Mononuclear cell (primary cell): ENCODE results near the gene ERICH6. TPM values are rescaled to one million over a fixed set of nuclear protein-coding genes. Genes with fewer than 3 reads are reported as not detected.

Experiments used
- H3K27me3 ChIP-seq: 2 replicates; pipeline ENCODE4 v1.6.0; 2011; ENCODE audit warnings: low read length, control low read depth; ENCODE audit not compliant: insufficient read depth
- H3K4me1 ChIP-seq: 2 replicates; pipeline ENCODE4 v1.5.1; 2011; ENCODE audit warnings: mild to moderate bottlenecking, low read length, control low read depth; ENCODE audit not compliant: insufficient read depth
- H3K4me3 ChIP-seq: 2 replicates; pipeline ENCODE4 v1.5.1; 2011; ENCODE audit warnings: mild to moderate bottlenecking, low read length, moderate library complexity
- H3K9me3 ChIP-seq: 2 replicates; pipeline ENCODE4 v1.5.1; 2011; ENCODE audit warnings: low read depth, mild to moderate bottlenecking, control low read depth, low read length
- total RNA-seq: library from RNA; depleted of rRNA; stranded (reverse); fragments of >200 nt; gene quantifications from one replicate; pipeline ENCODE4 v1.2.3, GENCODE V29; 2012

The ERICH6 gene
- total RNA-seq, 1 donor = 0.21 TPM

DNA sequence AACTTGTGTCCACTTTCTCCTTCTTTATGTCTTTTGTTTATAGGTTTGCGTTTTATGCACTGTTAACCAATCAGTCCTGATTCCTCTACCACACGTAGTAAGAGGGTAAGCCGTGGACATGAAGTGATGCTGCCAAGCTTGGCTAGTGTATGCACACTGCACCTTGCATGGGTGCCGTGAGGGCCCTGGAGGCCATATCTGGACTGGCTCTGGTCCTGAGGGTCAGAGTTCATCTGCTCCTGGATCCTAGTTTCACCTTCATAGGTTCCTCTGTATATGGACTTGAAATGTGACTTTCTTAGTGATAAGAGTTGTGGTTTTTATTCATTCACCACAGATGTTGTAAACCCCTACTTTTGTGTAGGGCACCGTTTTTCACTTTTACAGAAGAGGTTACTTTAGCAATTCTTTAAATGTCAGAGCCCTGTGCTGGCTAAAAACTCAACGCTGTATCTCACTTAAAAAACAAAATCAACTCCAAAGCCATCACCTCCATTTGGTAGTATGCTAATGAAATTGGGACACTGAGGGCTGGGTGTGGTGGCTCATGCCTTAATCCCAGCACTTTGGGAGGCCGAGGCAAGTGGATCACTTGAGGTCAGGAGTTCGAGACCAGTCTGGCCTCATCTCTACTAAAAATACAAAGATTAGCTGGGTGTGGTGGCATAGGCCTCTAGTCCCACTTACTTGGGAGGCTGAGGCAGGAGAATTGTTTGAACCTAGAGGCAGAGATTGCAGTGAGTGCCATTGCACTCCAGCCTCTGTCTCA is 36.3 kb upstream of the ERICH6 start:
- Histone ChIP-seq H3K27me3 (no peaks in the 10 kb centered on the region), H3K4me1 (peaks cover 37% of the 10 kb centered on the region), H3K9me3 (no peaks in the 10 kb centered on the region), H3K4me3 (no peak overlapping the region)

DNA sequence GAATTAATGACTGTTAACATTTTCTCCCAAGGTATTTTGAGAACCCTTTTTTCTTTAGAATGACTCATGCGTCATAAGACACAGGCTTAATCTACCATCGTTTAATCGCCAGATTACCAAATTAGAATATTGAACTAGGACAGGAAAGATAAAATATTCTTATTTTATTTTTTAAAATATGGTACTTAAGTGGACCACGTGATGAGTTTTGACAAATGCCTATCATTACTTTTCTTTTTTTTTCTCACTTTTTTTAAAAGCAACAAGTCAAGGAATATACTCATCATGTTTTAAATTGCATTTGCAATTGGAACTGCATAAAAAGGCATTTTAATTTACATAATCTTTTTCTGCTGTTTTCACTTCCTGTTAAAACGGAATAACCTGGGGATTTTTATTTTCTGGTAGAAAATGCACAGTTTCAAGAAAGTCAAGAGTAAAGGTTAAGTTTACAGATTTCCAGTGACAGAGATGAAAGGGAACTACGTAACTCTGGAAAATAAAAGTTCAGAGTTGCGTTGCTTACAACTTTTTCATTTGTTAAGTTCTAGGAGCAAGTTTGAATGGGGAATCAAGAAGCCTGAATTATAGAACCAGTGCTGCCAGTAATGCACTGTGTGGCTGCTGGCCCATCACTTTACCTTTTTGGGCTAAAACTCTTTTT is 35.6 kb upstream of the ERICH6 start:
- Histone ChIP-seq H3K9me3 (no peaks in the 10 kb centered on the region), H3K4me3 (no peak overlapping the region), H3K27me3 (no peaks in the 10 kb centered on the region), H3K4me1 (peaks cover 37% of the 10 kb centered on the region)

DNA sequence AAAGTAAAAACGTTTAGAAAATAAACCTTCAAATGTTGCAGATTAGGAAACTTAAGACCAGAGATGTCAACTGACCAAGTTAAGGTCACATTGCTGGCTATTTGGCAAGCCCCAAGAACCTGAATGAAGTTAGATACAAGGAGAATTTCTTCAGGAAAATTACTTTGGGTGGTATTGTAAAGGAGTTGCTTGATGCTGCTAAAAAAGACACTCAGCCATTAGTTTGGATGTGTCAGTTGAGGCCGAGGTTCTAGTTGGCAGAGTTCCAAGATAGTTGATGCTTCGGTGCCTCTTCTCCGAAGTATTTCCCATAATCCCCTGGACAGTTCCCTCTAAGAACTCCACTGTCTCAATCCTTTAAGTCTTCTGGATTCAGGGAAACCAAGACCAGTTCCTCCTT is 35.0 kb upstream of the ERICH6 start:
- no peaks in the 10 kb centered on the region for H3K27me3 ChIP-seq
- H3K4me1 ChIP-seq = peaks cover 37% of the 10 kb centered on the region
- no peak overlapping the region for H3K4me3 ChIP-seq
- H3K9me3 ChIP-seq = no peaks in the 10 kb centered on the region

DNA sequence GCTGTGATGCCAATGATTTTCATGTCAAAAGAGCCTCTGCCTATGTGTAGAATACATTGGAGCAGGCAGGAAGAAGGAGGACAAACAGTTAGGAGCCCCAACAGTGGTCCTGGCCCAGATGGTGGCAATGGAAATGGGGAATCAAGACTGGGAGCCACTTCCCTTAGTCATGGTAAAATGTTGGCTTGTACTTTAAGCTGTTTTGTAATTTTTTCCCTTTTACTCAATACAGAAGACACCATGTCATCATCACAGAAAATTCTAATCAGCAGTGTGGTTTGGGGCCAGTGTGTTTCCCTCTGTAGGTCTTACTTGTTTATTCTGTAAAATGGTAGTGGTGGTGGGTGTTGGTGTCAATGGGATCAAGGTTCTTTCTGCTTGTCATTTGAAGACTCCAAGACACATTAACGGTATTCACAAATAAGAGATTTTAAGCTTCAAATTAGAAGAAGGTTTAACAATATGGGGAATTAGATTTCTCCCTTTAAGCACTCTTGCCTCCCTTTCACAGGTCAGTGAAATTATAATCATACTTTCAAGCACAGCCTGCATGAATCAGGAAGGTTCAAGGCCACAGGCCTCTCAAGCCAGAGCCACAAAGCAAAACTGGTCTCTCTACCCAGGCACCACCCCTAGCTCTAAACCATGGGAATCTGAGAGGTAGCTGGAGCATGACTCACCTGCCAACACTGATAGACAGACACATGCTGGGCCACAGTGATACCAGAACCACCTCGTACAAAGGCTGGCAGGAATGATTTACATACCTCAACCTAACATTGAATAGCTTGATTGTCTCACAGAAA is 34.4 kb upstream of the ERICH6 start:
- no peak overlapping the region for H3K4me3 ChIP-seq
- peaks cover 37% of the 10 kb centered on the region for H3K4me1 ChIP-seq
- no peaks in the 10 kb centered on the region for H3K9me3 ChIP-seq
- no peaks in the 10 kb centered on the region for H3K27me3 ChIP-seq

DNA sequence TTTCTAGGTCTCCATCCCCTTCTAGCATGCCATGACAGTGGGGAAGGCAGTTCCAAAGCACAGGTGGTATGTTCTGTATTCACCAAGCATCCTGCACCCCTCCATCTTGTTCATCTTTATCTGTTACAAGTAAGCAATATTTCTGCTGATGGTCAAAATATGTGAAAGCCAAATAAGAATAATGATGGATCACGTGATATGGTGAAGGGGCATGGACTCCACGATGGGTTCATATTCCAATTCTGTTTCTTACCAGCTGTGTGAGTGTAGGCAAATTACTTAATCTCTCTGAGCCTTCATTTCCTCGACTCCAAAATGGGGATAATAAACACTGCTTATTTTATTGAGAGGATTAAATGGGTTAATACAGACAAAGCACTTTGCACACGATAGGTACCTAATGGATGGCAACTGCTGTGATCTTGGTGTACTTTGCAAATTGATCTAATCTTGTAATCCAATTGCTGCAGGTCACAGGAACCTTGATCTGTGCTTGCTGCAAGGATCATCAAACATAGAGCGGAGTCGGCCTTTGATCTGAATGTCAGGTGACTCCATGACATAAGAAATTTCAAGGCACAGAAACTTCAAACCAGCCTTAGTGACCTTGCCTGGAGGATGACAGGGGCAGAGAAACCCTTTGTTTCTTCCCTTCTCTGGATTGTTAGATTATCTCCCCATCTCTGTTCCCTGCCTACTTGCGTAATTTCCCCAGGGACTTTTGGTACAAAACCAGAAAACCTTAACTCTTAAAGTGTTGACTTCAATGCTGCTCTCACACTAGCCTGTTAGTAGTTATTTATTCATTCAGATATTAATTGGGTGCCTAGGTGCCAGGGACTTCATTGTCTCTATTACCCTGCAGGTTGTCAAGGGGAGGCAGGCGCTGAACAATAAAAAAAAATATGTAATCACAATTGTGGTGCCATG is 33.4 kb upstream of the ERICH6 start:
- H3K4me3 ChIP-seq = no peak overlapping the region
- H3K9me3 ChIP-seq = no peaks in the 10 kb centered on the region
- peaks cover 37% of the 10 kb centered on the region for H3K4me1 ChIP-seq
- no peaks in the 10 kb centered on the region for H3K27me3 ChIP-seq

DNA sequence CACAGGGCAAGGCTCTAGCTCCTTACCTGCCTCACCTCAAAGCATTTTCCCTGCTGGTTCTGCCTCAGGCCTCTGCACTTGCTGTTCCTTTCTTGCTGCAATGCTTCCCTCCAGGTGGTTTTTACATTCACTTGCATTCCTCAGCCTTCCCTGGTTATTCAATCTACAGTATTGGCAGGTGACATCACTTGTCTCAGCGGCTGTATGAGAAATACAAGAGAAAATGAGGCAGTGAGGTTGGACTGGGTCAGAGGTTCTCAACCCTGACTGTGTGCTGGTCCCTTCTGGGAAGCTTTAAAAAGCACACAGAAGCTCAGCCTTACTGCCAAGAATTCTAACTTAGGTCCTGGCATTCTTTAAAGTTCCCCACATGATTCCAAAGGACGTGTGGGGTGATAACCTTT is 32.6 kb upstream of the ERICH6 start:
- Histone ChIP-seq H3K27me3 (no peaks in the 10 kb centered on the region), H3K9me3 (no peaks in the 10 kb centered on the region)

DNA sequence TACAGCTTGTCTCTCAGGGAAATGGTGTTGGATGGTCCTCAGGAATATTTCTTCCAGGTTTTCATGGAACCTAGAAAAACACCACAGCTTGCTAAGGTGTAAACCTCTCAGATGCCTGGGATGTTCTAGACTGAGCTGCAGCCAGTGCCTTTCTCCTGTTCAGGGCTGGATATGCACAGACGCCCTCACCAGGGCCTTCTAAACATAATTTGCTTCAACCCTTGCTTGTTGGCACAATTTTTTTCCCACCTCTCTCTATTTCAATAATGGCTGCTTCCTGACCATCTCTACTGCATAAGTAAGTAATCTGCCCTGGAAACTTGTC is 31.0 kb upstream of the ERICH6 start:
- Histone ChIP-seq H3K9me3 (no peaks in the 10 kb centered on the region), H3K27me3 (no peaks in the 10 kb centered on the region), H3K4me3 (no peak overlapping the region), H3K4me1 (peaks cover 26% of the 10 kb centered on the region)

More for the DNA sequence above, 32.6 kb upstream of the ERICH6 start:
- no peak overlapping the region for H3K4me3 ChIP-seq
- peaks cover 37% of the 10 kb centered on the region for H3K4me1 ChIP-seq

DNA sequence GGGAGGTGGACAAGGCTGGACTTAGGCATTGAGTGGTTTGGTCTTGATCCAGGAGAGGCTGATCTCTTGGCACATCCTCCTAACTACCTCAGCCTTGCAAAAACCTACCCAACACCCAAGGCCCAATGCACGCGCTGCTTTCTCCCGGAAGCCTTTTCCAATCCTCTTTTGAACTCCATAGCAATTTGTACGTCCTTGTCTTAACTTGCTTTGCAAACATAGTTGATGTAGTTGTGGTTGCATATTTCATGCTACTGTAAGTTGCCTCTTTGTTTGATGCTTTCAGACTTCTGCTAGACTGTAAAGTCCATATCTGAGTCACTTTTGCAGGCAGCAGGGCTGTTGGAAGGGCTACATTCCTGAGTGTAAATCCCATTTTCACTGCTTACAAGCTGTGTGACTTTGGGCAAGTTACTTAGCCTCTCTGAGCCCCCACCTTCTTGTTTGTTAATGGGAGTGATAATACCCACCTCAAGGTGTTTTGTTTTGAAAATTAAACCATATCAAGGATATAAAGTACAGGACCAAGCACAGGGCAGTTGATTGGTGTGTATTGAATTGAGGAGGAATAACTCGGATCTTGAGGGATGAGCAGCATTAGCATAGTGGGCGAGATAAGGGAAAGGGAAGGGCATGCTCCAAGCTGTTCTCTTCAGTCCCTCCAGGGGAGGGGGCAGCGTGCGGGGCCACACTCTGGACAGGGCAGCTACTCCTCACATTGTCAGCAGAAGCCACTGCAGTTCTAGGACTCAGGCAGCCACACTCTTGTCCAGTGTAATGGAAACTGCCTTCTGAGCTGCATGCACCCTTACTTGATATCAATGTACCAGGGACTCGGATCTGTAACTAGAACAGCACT is 30.4 kb upstream of the ERICH6 start:
- no peak overlapping the region for H3K4me3 ChIP-seq

DNA sequence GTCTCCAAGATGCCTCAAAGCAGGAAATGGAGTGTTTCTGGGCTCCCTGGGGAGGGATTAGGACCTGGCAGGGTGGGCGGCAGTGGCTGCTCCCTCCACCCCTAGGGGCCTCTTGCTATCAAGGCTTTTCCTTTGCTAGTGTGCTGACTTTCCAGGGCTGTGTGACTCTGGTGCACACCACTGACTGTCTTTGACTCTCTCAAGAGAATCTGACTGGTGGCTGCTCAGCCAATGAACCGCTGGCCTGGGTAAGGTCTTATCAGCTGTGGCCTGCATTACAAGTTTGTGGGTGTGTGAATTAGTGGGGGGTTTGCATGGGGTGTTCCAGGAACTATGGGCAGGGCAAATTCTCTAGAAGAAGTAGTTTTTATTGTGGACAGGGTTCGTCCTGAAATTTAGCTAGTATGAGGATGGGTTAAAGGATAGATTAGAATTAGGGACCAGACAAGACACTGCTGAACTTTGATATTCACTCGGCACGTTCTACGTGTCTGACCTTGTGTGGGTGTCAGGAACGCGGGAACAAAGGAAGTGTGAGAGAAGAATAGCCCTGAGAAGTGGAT is 29.7 kb upstream of the ERICH6 start:
- Histone ChIP-seq H3K4me3 (no peak overlapping the region), H3K4me1 (peaks cover 14% of the 10 kb centered on the region), H3K27me3 (no peaks in the 10 kb centered on the region), H3K9me3 (no peaks in the 10 kb centered on the region)

More for the DNA sequence above, 30.4 kb upstream of the ERICH6 start:
- H3K4me1 ChIP-seq = peaks cover 21% of the 10 kb centered on the region
- no peaks in the 10 kb centered on the region for H3K9me3 ChIP-seq
- H3K27me3 ChIP-seq = no peaks in the 10 kb centered on the region

DNA sequence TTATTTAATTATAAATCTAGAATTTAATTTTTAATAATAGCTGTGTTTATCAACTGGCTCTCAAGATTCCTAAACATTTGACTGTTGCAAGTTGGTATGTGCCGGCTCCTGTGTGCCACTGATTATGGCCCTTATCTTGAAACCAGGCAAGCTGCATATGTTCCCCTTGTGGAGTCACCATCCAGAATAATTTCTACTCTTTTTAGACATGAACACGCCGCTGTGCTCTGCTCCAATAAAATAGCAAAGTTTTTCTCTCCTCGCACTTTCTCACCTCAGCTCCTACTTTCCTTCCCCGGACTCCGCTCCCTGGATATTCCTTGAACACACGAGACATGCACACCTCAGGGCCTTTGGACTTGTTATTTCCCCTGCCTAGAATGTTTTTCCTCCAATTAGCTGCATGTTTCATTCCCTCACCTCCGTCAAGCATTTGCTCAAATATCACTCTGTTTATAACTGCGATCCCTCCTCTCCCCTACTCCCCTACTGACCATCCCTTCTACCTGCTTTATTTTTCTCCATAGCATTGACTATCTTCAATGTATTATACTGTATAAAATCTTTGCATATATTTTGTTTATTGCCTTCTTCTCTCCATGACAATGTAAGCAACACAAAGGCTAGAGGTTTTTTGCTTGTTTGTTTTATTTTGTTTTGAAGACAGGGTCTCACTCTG is 26.1 kb upstream of the ERICH6 start:
- no peaks in the 10 kb centered on the region for H3K27me3 ChIP-seq
- no peaks in the 10 kb centered on the region for H3K4me1 ChIP-seq
- no peaks in the 10 kb centered on the region for H3K9me3 ChIP-seq
- H3K4me3 ChIP-seq = no peak overlapping the region

DNA sequence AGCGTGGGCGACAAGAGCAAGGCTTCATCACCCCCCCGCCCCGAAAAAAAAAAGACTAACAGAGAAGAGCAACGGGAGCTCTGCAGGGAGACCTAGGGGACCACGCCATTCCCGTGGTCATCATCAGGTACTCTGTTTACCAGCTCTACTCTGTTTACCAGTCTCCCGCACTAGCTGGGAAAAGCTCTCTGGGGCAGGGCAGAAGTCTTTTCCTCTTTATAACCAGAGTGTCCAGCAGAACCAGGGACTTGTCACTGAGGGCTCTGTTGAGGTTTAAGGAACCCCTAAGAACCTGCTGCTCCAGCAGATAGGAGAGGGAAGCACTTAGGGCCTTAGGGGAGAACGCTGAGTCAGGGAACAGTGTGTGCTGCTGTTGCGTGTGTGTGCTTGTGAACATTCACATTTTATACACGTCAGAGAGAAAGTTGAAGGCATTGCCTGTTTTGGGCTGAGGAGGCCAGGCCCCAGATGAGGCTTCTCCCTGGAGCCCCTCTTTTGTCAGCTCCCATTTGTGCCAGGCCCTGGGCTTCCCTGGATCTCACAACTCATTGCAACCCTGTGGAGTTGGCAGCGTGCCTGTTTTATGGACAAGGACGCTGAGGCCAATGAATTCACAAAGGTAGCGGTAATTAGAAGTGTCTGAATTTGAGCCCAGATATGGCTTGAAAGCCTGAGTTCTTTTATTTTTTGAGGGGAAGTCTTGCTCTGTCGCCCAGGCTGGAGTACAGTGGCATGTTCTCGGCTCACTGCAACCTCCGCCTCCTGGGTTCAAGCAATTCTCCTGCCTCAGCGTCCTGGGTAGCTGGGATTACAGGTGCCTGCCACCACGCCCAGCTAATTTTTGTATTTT is 24.2 kb upstream of the ERICH6 start:
- H3K4me1 ChIP-seq = no peaks in the 10 kb centered on the region
- H3K27me3 ChIP-seq = no peaks in the 10 kb centered on the region
- H3K4me3 ChIP-seq = no peak overlapping the region
- H3K9me3 ChIP-seq = no peaks in the 10 kb centered on the region

DNA sequence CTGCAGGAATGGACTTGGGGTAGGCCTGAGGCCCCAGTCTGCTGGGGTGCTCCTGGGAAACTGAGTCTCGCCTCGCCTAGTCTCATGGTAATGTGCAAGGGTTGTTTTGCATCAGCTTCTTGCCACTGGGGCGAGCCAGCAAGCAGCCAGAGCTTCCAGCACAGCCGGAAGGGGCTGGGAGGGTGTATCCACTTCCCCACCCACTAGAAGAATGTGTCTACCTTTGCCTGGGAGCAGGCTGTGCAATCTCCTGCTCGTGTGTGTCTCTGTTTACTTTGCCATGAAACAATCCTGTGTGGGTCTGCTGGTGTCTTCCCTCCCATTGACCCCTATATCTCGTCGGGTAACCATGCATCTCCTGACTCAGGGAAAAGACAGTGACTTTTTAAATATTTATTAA is 21.8 kb upstream of the ERICH6 start:
- H3K9me3 ChIP-seq = no peaks in the 10 kb centered on the region
- no peaks in the 10 kb centered on the region for H3K27me3 ChIP-seq
- peaks cover 5% of the 10 kb centered on the region for H3K4me1 ChIP-seq
- no peak overlapping the region for H3K4me3 ChIP-seq
